GM18517 (cell line): Measurements from ENCODE around the gene TBCEL.

Experiments
- ATAC-seq: cut with Tn5 transposase; IDR thresholded peaks from one replicate; pipeline ENCODE4 v1.9.1; 2021; ENCODE audit warnings: mild to moderate bottlenecking, moderate library complexity; ENCODE audit not compliant: unreplicated experiment

Gene TBCEL

GRCh38 chr11:121059605-121060004 is 35.7 kb downstream of the TBCEL start:
- peak; percentile 100 for ATAC-seq

GRCh38 chr11:121063728-121064127 is 39.8 kb downstream of the TBCEL start:
- no peak for ATAC-seq

GRCh38 chr11:121066623-121067022 is 42.7 kb downstream of the TBCEL start:
- ATAC-seq = no peak

- no peak for ATAC-seq
Measured at GRCh38 chr11:121067026-121067425, 43.1 kb downstream of the TBCEL start.

GRCh38 chr11:121067453-121067852 is 43.6 kb downstream of the TBCEL start:
- no peak for ATAC-seq

- no peak for ATAC-seq
Measured at GRCh38 chr11:121067962-121068647, 44.2 kb downstream of the TBCEL start.

GRCh38 chr11:121068787-121069186 is 44.9 kb downstream of the TBCEL start:
- ATAC-seq = no peak

GRCh38 chr11:121070951-121071845 is 47.3 kb downstream of the TBCEL start:
- no peak for ATAC-seq

GRCh38 chr11:121071846-121072450 is 48.0 kb downstream of the TBCEL start:
- no peak for ATAC-seq

GRCh38 chr11:121081321-121081720 is 57.4 kb downstream of the TBCEL start:
- ATAC-seq = no peak

- no peak for ATAC-seq
Measured at GRCh38 chr11:121082219-121082618, 58.3 kb downstream of the TBCEL start.

- no peak for ATAC-seq
Measured at GRCh38 chr11:121082670-121083069, 58.8 kb downstream of the TBCEL start.

GRCh38 chr11:121086866-121087265 is 63.0 kb downstream of the TBCEL start:
- no peak for ATAC-seq

GRCh38 chr11:121089566-121089965 is 65.7 kb downstream of the TBCEL start:
- ATAC-seq = no peak

- ATAC-seq = no peak
Measured at GRCh38 chr11:121090145-121090721, 66.3 kb downstream of the TBCEL start.

GRCh38 chr11:121091492-121092152 is 67.7 kb downstream of the TBCEL start:
- no peak for ATAC-seq

- ATAC-seq = no peak
Measured at GRCh38 chr11:121095561-121095960, 71.7 kb downstream of the TBCEL start.

GRCh38 chr11:121099364-121099763 is 75.5 kb downstream of the TBCEL start:
- ATAC-seq = no peak

- no peak for ATAC-seq
Measured at GRCh38 chr11:121099885-121100284, 76.0 kb downstream of the TBCEL start.

- no peak for ATAC-seq
Measured at GRCh38 chr11:121100943-121101342, 77.0 kb downstream of the TBCEL start, which contains the start of gene TECTA. Gene TECTA (plus strand): TSS chr11:121101243. CDS start chr11:121102666, 1,423 bp downstream.

- no peak for ATAC-seq
Measured at GRCh38 chr11:121104312-121104762, 80.4 kb downstream of the TBCEL start.
